AG04450 (cell line): ENCODE results near the gene HLA-E. TPM values are rescaled to one million over a fixed set of nuclear protein-coding genes. Genes with fewer than 3 reads are reported as not detected.

Experiments
- CTCF ChIA-PET: fragments of 300-600, 350-600 bp; formaldehyde crosslinking; extraction: SDS; loops from one replicate; lab custom pipeline; 2022; ENCODE audit warnings: antibody characterized with exemption, inconsistent platforms; lab: Charles Lee
- POLR2A ChIA-PET: fragments of 350-600 bp; formaldehyde crosslinking; extraction: SDS; loops from one replicate; lab custom pipeline; 2021; ENCODE audit warnings: antibody characterized with exemption, inconsistent platforms; lab: Yijun Ruan, JAX
- DNase-seq: peaks from one replicate; pipeline ENCODE4 v3.0.0-alpha.2; 2011; ENCODE audit warnings: low read depth, low spot score
- H3K27ac ChIP-seq: one replicate; pipeline ENCODE4 v1.5.1; 2012; ENCODE audit warnings: low read depth, low read length, control low read depth
- H3K27me3 ChIP-seq: one replicate; pipeline ENCODE4 v1.6.0; 2012; ENCODE audit warnings: low read length; ENCODE audit not compliant: control insufficient read depth, insufficient read depth
- H3K4me3 ChIP-seq: 2 replicates; pipeline ENCODE4 v1.5.1; 2011; ENCODE audit warnings: mild to moderate bottlenecking, low read depth, low read length, control low read depth
- H3K9me3 ChIP-seq: 2 replicates; pipeline ENCODE4 v1.5.1; 2012; ENCODE audit warnings: low read length; ENCODE audit not compliant: control insufficient read depth, insufficient read depth
- CTCF ChIP-seq: IDR thresholded peaks from 2 replicates; pipeline ENCODE4 v1.5.1; 2011; ENCODE audit warnings: low read depth, low read length, control low read depth, inconsistent platforms
- polyA plus RNA-seq: library from polyadenylated mRNA; depleted of rRNA; stranded (reverse); fragments of >200 nt; gene quantifications from 2 replicates; pipeline ENCODE4 v1.2.3, GENCODE V29; 2011

Gene HLA-E
- polyA plus RNA-seq, 1 experiment = 127 TPM

DNA sequence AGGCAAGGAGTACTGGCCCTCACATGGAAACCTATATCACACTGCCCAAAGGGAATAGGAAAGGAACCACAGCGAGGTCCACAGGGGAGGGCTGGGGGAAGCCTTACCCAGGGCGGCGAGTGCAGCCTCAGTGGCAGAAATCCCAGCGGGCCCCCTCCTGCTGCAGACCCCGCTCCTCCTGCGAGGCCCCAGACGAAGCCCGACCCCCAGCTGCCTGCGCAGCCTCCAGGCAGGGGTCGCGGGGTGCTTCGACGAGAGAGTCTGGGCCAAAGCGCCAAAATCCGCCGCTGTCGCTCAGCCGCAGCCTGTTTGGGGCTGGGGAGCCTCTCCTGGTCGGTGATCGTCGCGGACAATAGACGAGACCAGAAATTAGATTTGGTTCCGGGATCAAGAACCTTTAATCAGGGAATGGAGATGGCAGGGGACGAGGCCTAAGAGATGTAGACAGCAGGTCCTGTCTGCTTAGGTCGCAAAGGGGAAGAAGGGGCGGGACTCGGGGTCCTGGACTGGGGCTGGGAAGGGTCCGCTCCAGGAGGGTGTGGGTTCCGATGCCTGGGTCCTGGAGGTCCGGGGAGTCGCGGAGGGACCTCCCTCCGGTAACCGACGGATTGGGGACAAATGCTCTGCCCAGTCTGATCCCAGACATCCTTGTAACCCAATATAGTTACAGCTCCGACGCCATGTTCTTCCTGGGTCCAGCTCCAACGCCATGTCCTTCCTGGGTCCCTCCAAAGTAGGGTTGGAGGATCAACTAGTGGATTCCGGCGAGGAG is 36.4 kb upstream of the HLA-E start:
- peaks cover 78% of the 10 kb centered on the region for H3K27me3 ChIP-seq
- H3K4me3 ChIP-seq = no peak overlapping the region
- ChIA-PET CTCF (interaction anchor here (0.5 to 2.9 kb wide), 32 partner anchors 11 to 803 kb away, joined by 3 to 21 read pairs (median 4); partner anchors contain the start of gene TRIM26), POLR2A (no interaction called here)
- no peaks in the 10 kb centered on the region; the same call in 1 of the 2 replicates for H3K9me3 ChIP-seq
- DNase-seq = no peak
- no peak for TF ChIP-seq CTCF
- H3K27ac ChIP-seq = no peak overlapping the region

- peak; percentile 84 for TF ChIP-seq CTCF
- Histone ChIP-seq H3K9me3 (no peaks in the 10 kb centered on the region; the same call in 1 of the 2 replicates), H3K27ac (no peak overlapping the region), H3K4me3 (no peak overlapping the region), H3K27me3 (peaks cover 75% of the 10 kb centered on the region)
- POLR2A ChIA-PET = no interaction called here
- CTCF ChIA-PET = interaction anchor here (0.5 to 2.9 kb wide), 37 partner anchors 10 to 804 kb away, joined by 3 to 21 read pairs (median 4); partner anchors contain the start of gene TRIM26
- DNase-seq = peak; percentile 61
These were observed 35.7 kb upstream of the HLA-E start for GRCh38 chr6:30453508-30454116.

DNA sequence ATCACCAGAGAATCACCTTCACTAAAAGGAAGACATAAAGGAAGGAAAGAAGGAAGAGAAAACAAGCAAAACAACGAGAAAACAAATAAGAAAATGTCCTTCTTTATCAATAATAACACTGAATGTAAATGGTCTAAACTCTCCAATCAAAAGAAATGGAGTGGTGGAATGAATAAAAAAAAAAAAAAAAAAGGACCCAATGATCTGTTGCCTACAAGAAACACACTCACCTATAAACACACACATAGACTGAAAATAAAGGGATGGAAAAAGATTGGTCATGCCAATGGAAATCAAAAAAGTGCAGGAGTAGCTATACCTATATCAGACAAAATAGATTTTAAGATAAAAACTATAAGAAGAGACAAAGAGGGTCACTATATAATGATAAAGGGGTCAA is 30.2 kb upstream of the HLA-E start:
- Histone ChIP-seq H3K27me3 (peaks cover 76% of the 10 kb centered on the region), H3K4me3 (no peak overlapping the region), H3K9me3 (peaks cover 6% of the 10 kb centered on the region), H3K27ac (no peak overlapping the region)
- POLR2A ChIA-PET = no interaction called here
- CTCF ChIA-PET = interaction anchor here (0.7 to 1.1 kb wide), 2 partner anchors 24 to 222 kb away, joined by 3 to 6 read pairs; no protein-coding TSS in a partner anchor
- DNase-seq = no peak
- TF ChIP-seq CTCF = no peak

DNA sequence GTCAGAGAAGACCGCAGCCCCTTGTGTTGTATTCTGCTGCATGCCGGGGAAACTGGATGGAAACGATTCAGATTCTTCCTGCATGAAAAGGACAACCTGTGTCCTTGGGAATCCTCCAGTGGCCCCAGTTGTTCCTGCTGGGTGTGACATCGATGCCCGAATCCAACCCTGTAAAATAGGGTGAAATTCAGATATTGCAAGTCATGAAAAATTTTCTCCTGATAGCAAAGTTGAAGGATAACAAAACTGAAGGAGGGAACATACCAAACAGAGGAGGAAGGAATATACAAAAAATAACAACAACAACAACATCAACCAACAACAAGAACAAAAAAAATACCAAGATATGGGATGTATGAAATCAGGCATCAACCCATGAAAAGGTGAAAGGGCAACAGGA is 28.3 kb upstream of the HLA-E start:
- Histone ChIP-seq H3K4me3 (no peak overlapping the region), H3K27me3 (peaks cover 86% of the 10 kb centered on the region), H3K9me3 (peaks cover 10% of the 10 kb centered on the region), H3K27ac (no peak overlapping the region)
- POLR2A ChIA-PET = no interaction called here
- DNase-seq = no peak
- TF ChIP-seq CTCF = no peak
- CTCF ChIA-PET = no interaction called here

DNA sequence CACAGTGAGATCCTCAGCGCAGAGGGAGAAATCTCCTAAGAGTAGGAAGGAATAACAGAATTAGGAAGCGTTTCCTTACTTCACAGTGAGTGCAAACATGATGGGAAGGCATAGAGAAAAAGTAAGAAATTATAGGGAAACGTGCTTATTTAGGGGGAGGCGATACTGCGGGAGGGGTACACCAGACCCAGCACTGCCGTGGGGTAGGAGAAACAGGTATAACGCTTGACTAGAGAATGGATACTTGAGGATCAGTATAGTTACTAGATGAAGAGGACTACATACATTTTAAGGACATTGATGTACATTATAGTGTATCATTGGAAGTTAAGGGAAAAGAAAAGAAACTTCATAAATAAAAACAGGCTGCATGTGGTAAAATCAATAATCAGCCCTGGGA is 26.8 kb upstream of the HLA-E start:
- no peak overlapping the region for H3K27ac ChIP-seq
- H3K4me3 ChIP-seq = no peak overlapping the region
- peaks cover 86% of the 10 kb centered on the region for H3K27me3 ChIP-seq
- CTCF ChIA-PET = interaction anchor here (2.1 kb wide), 1 partner anchor 9 kb away, joined by 21 read pairs; no protein-coding TSS in a partner anchor
- H3K9me3 ChIP-seq = peaks cover 16% of the 10 kb centered on the region
- no peak for TF ChIP-seq CTCF
- POLR2A ChIA-PET = no interaction called here
- no peak for DNase-seq
